DOHH2 (cell line): Measurements from ENCODE around the gene ASIC1.

Experiments
- H3F3A ChIP-seq: fragments of 200-600 bp; sonication (generic), shearing (Covaris generic); 2 replicates; pipeline ENCODE4 v1.6.0; 2016; ENCODE audit warnings: antibody characterized with exemption, mild to moderate bottlenecking; ENCODE audit not compliant: control insufficient read depth, insufficient read depth
- H3K27ac ChIP-seq: fragments of 200-600 bp; sonication (generic); 2 replicates; pipeline ENCODE4 v1.5.1; 2014; ENCODE audit warnings: low read depth, mild to moderate bottlenecking, low read length, moderate library complexity
- H3K27me3 ChIP-seq: fragments of 200-600 bp; sonication (generic); 2 replicates; pipeline ENCODE4 v1.6.1; 2014; ENCODE audit warnings: mild to moderate bottlenecking, low read length, mixed read lengths; ENCODE audit not compliant: control insufficient read depth
- H3K36me3 ChIP-seq: fragments of 200-600 bp; sonication (generic); 2 replicates; pipeline ENCODE4 v1.6.1; 2014; ENCODE audit warnings: mild to moderate bottlenecking, low read length, moderate library complexity, mixed read lengths; ENCODE audit not compliant: control insufficient read depth
- H3K4me1 ChIP-seq: fragments of 200-600 bp; sonication (generic); 2 replicates; pipeline ENCODE4 v1.6.1; 2014; ENCODE audit warnings: mild to moderate bottlenecking, low read length, mixed read lengths; ENCODE audit not compliant: control insufficient read depth
- H3K4me2 ChIP-seq: fragments of 200-600 bp; sonication (generic); 2 replicates; pipeline ENCODE4 v1.6.0; 2014; ENCODE audit warnings: mild to moderate bottlenecking, low read length, moderate library complexity
- H3K4me3 ChIP-seq: fragments of 200-600 bp; sonication (generic); 2 replicates; pipeline ENCODE4 v1.5.1; 2014; ENCODE audit warnings: mild to moderate bottlenecking, low read length, mixed read lengths
- H3K79me2 ChIP-seq: fragments of 200-600 bp; sonication (generic); 2 replicates; pipeline ENCODE4 v1.6.1; 2014; ENCODE audit warnings: mild to moderate bottlenecking, low read length, mixed read lengths; ENCODE audit not compliant: control insufficient read depth
- H3K9me2 ChIP-seq: fragments of 200-600 bp; sonication (generic); replicated peaks from 2 replicates; pipeline ENCODE4 v1.6.1; 2014; ENCODE audit warnings: mild to moderate bottlenecking, low read length, mixed read lengths; ENCODE audit not compliant: control insufficient read depth
- H3K9me3 ChIP-seq: fragments of 200-600 bp; sonication (generic); 2 replicates; pipeline ENCODE4 v1.6.1; 2014; ENCODE audit warnings: antibody characterized with exemption, low read length, mixed read lengths; ENCODE audit not compliant: control insufficient read depth, insufficient read depth
- H4K20me1 ChIP-seq: fragments of 200-600 bp; sonication (generic); 2 replicates; pipeline ENCODE4 v1.6.0; 2014; ENCODE audit warnings: low read depth, mild to moderate bottlenecking, antibody characterized with exemption, low read length, moderate library complexity; ENCODE audit not compliant: control insufficient read depth, insufficient read depth
- CTCF ChIP-seq: fragments of 200-600 bp; sonication (generic); IDR thresholded peaks from one replicate; pipeline ENCODE4 v1.5.1; 2014; ENCODE audit warnings: antibody characterized with exemption, mild to moderate bottlenecking, low read depth, low read length; ENCODE audit not compliant: poor library complexity, severe bottlenecking
- EZH2phosphoT487 ChIP-seq: fragments of 200-600 bp; sonication (generic); IDR thresholded peaks from 2 replicates; pipeline ENCODE4 v1.6.1; 2017; ENCODE audit warnings: borderline replicate concordance, mild to moderate bottlenecking, antibody characterized with exemption, low read length, moderate library complexity, mixed read lengths

Gene ASIC1

GRCh38 chr12:50060120-50060468, 2.7 kb downstream of the ASIC1 start:
- Histone ChIP-seq H3K4me3 (no peak overlapping the region), H3K4me2 (no peak overlapping the region; the same call in 1 of the 2 replicates), H3K27ac (no peak overlapping the region), H4K20me1 (0 out of 2 replicates have a peak, but pooled peaks cover 4% of the 10 kb centered on the region), H3K9me3 (no peaks in the 10 kb centered on the region), H3F3A (no peaks in the 10 kb centered on the region), H3K36me3 (no peaks in the 10 kb centered on the region), H3K4me1 (peaks cover 36% of the 10 kb centered on the region), H3K9me2 (no peaks in the 10 kb centered on the region), H3K27me3 (peaks cover 64% of the 10 kb centered on the region), H3K79me2 (no peaks in the 10 kb centered on the region)
- TF ChIP-seq EZH2phosphoT487 (no peak), CTCF (no peak)

- H3F3A ChIP-seq = no peaks in the 10 kb centered on the region
- no peaks in the 10 kb centered on the region for H3K9me2 ChIP-seq
- H3K36me3 ChIP-seq = no peaks in the 10 kb centered on the region
- peaks cover 71% of the 10 kb centered on the region for H3K27me3 ChIP-seq
- H3K4me3 ChIP-seq = no peak overlapping the region
- TF ChIP-seq CTCF = no peak
- no peak for TF ChIP-seq EZH2phosphoT487
- H3K79me2 ChIP-seq = no peaks in the 10 kb centered on the region
- no peaks in the 10 kb centered on the region for H3K9me3 ChIP-seq
- 0 out of 2 replicates have a peak, but pooled peaks cover 4% of the 10 kb centered on the region for H4K20me1 ChIP-seq
- no peak overlapping the region for H3K4me2 ChIP-seq
- H3K4me1 ChIP-seq = peaks cover 29% of the 10 kb centered on the region
- H3K27ac ChIP-seq = no peak overlapping the region
Measured at GRCh38 chr12:50061171-50061570, 3.8 kb downstream of the ASIC1 start.

GRCh38 chr12:50061946-50062686, 4.7 kb downstream of the ASIC1 start:
- Histone ChIP-seq H4K20me1 (no peaks in the 10 kb centered on the region), H3K79me2 (no peaks in the 10 kb centered on the region), H3K9me3 (no peaks in the 10 kb centered on the region), H3K4me3 (no peak overlapping the region), H3K4me2 (no peak overlapping the region), H3K27ac (no peak overlapping the region), H3K9me2 (no peaks in the 10 kb centered on the region), H3F3A (no peaks in the 10 kb centered on the region; the same call in 1 of the 2 replicates), H3K36me3 (no peaks in the 10 kb centered on the region), H3K4me1 (peaks cover 19% of the 10 kb centered on the region), H3K27me3 (peaks cover 70% of the 10 kb centered on the region)
- TF ChIP-seq EZH2phosphoT487 (no peak), CTCF (no peak)
